CD14-positive monocyte (primary cell): ENCODE data around the gene MIGA1. TPM values are rescaled to one million over a fixed set of nuclear protein-coding genes. Genes with fewer than 3 reads are reported as not detected.
"Not testable (repeated sequence)": the region's sequence is repeated elsewhere in the genome, so short reads cannot be mapped to it uniquely, and the experiment has no call there.

Experiments used
- DNase-seq, 3 donors: peaks; one replicate each; pipeline ENCODE4 v3.0.0-alpha.2; 2011 to 2022
- H2AFZ ChIP-seq: 2 replicates; pipeline ENCODE4 v1.6.0; 2012; ENCODE audit warnings: mild to moderate bottlenecking, low read depth, low read length, inconsistent platforms; ENCODE audit not compliant: insufficient read depth, poor library complexity, severe bottlenecking
- H3K27ac ChIP-seq, 2 donors: 1 replicate in 1 of 2; 2 replicates in 1 of 2; pipeline ENCODE4 v1.5.1; 2012 to 2013; ENCODE audit warnings: low read length in 2 of 2, control low read depth in 1 of 2, inconsistent platforms in 1 of 2, low read depth in 1 of 2, mild to moderate bottlenecking in 1 of 2
- H3K27me3 ChIP-seq, 2 donors: one replicate each; pipeline versions ENCODE4 v1.6.0 to v1.6.1; 2011 to 2013; ENCODE audit warnings: low read length in 2 of 2; ENCODE audit not compliant: control insufficient read depth in 2 of 2, insufficient read depth in 2 of 2
- H3K36me3 ChIP-seq, 2 donors: replicated peaks in 1 of 2; 1 replicate in 1 of 2; 2 replicates in 1 of 2; pipeline versions ENCODE4 v1.5.1 to v1.6.1; 2012 to 2013; ENCODE audit warnings: low read length in 2 of 2, control low read depth in 1 of 2, inconsistent platforms in 1 of 2, mild to moderate bottlenecking in 1 of 2; ENCODE audit not compliant: insufficient read depth in 2 of 2, control insufficient read depth in 1 of 2
- H3K4me1 ChIP-seq, 2 donors: 1 replicate in 1 of 2; 2 replicates in 1 of 2; pipeline versions ENCODE4 v1.5.1 to v1.6.1; 2012 to 2013; ENCODE audit warnings: low read length in 2 of 2, control low read depth in 1 of 2, inconsistent platforms in 1 of 2, mild to moderate bottlenecking in 1 of 2, moderate library complexity in 1 of 2; ENCODE audit not compliant: insufficient read depth in 2 of 2, control insufficient read depth in 1 of 2
- H3K4me2 ChIP-seq: replicated peaks from 2 replicates; pipeline ENCODE3; 2012; ENCODE audit warnings: low read length, moderate library complexity, mild to moderate bottlenecking; ENCODE audit not compliant: poor library complexity, severe bottlenecking; ENCODE audit errors: extremely low read depth
- H3K4me3 ChIP-seq, 3 experiments: fragments of 200-600 bp in 1 of 3; sonication (generic) in 1 of 3; replicated peaks in 1 of 3; 1 replicate in 2 of 3; 2 replicates in 1 of 3; pipeline ENCODE4 v1.5.1; 2011 to 2013; ENCODE audit warnings: low read length in 3 of 3, mild to moderate bottlenecking in 3 of 3, control low read depth in 2 of 3, low read depth in 2 of 3, inconsistent platforms in 1 of 3, moderate library complexity in 1 of 3
- H3K79me2 ChIP-seq: 2 replicates; pipeline ENCODE4 v1.6.0; 2012; ENCODE audit warnings: mild to moderate bottlenecking, control low read depth, inconsistent platforms, low read length, moderate library complexity; ENCODE audit not compliant: insufficient read depth
- H3K9ac ChIP-seq: 2 replicates; pipeline ENCODE4 v1.6.0; 2017; ENCODE audit warnings: low read length, mild to moderate bottlenecking; ENCODE audit not compliant: insufficient read depth, poor library complexity, severe bottlenecking
- H3K9me3 ChIP-seq, 2 donors: replicated peaks in 1 of 2; 1 replicate in 1 of 2; 2 replicates in 1 of 2; pipeline versions ENCODE4 v1.5.1 to v1.6.1; 2012 to 2013; ENCODE audit warnings: low read length in 2 of 2, control low read depth in 1 of 2; ENCODE audit not compliant: control insufficient read depth in 1 of 2, insufficient read depth in 1 of 2
- H4K20me1 ChIP-seq: 2 replicates; pipeline ENCODE4 v1.6.0; 2012; ENCODE audit warnings: mild to moderate bottlenecking, low read length, control low read depth, moderate library complexity; ENCODE audit not compliant: insufficient read depth
- H3K27ac Mint-ChIP-seq, 7 donors: one replicate each; pipeline ENCODE4 v1.8.0; 2020; ENCODE audit warnings: mild to moderate bottlenecking in 7 of 7, mixed read lengths in 7 of 7, moderate library complexity in 6 of 7, inconsistent platforms in 2 of 7
- H3K27me3 Mint-ChIP-seq, 3 donors: one replicate each; pipeline ENCODE4 v1.8.0; 2021 to 2022; ENCODE audit warnings: low read depth in 3 of 3, mild to moderate bottlenecking in 3 of 3, mixed read lengths in 3 of 3, moderate library complexity in 3 of 3, inconsistent platforms in 1 of 3
- H3K36me3 Mint-ChIP-seq, 2 donors: one replicate each; pipeline ENCODE4 v1.8.0; 2020; ENCODE audit warnings: mixed read lengths in 2 of 2, inconsistent platforms in 1 of 2, mild to moderate bottlenecking in 1 of 2
- H3K4me1 Mint-ChIP-seq: one replicate; pipeline ENCODE4 v1.8.0; 2020; ENCODE audit warnings: mild to moderate bottlenecking, mixed read lengths
- H3K4me3 Mint-ChIP-seq, 2 donors: one replicate each; pipeline ENCODE4 v1.8.0; 2020; ENCODE audit warnings: mild to moderate bottlenecking in 2 of 2, mixed read lengths in 2 of 2, moderate library complexity in 1 of 2
- H3K9me3 Mint-ChIP-seq, 7 donors: one replicate each; pipeline ENCODE4 v1.8.0; 2020 to 2022; ENCODE audit warnings: mixed read lengths in 7 of 7, mild to moderate bottlenecking in 6 of 7, moderate library complexity in 6 of 7, inconsistent platforms in 2 of 7
- CTCF ChIP-seq: fragments of 200-600 bp; IDR thresholded peaks from one replicate; pipeline ENCODE4 v1.8.0; 2022; ENCODE audit warnings: antibody characterized with exemption, mild to moderate bottlenecking
- WGBS: methylation state at CpG from one replicate; pipeline ENCODE4 v1.1.5; 2013; ENCODE audit warnings: missing lambda C conversion rate; ENCODE audit not compliant: insufficient coverage; 5-methylcytosine and 5-hydroxymethylcytosine counted together
- intact Hi-C, 2 donors: fragments of 100-400 bp; cut with micrococcal nuclease; formaldehyde crosslinking; loops; one replicate each; pipeline versions ENCODE4 v1.15.0 to v1.15.1; 2023
- polyA plus RNA-seq, 3 donors: library from polyadenylated mRNA; depleted of rRNA in 1 of 3; unstranded in 2 of 3; stranded (reverse) in 1 of 3; fragments of 300-500 nt in 2 of 3; fragments of >200 nt in 1 of 3; fragmentation: Illumina TruSeq in 2 of 3; gene quantifications; 1 replicate in 2 of 3; 2 replicates in 1 of 3; pipeline ENCODE4 v1.2.3, GENCODE V29; 2012 to 2021

Gene MIGA1
- polyA plus RNA-seq, 3 donors: 5.0 to 7.2 (median 6.5) TPM

- DNase-seq: no peak
- Mint-ChIP-seq H3K4me1 (peaks cover 12% of the 10 kb centered on the region), H3K27ac (no peak overlapping the region), H3K36me3 (no peaks in the 10 kb centered on the region), H3K4me3 (no peak overlapping the region), H3K27me3 (no peaks in the 10 kb centered on the region), H3K9me3 (peaks cover 0 to 1% (median 0%) of the 10 kb centered on the region in 7 donors)
- Histone ChIP-seq H4K20me1 (no peaks in the 10 kb centered on the region), H2AFZ (no peak overlapping the region), H3K9ac (no peak overlapping the region), H3K27me3 (no peaks in the 10 kb centered on the region), H3K4me2 (no peak overlapping the region), H3K36me3 (no peaks in the 10 kb centered on the region), H3K9me3 (no peaks in the 10 kb centered on the region), H3K27ac (no peak overlapping the region), H3K4me3 (no peak overlapping the region), H3K79me2 (no peaks in the 10 kb centered on the region), H3K4me1 (peaks cover 9% of the 10 kb centered on the region in 2 donors)
- intact Hi-C loops: no loop called here
- WGBS: 100% methylated on average over 2 of the region's 4 CpGs
- TF ChIP-seq CTCF: no peak
These were observed 130.7 kb downstream of the MIGA1 start for GRCh38 chr1:77910116-77910515.

DNA sequence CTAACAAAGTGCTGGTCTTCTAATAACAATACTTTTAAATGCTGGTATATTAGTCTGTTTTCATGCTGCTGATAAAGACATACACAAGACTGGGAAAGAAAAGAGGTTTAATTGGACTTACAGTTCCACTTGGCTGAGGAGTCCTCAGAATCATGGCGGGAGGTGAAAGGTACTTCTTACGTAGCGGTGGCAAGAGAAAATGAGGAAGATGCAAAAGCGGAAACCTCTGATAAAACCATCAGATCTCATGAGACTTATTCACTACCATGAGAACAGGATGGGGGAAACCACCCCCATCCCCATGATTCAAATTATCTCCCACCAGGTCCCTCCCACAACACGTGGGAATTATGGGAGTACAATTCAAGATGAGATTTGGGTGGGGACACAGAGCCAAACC, 139.5 kb downstream of the MIGA1 start:
- H3K4me3 ChIP-seq, H3K4me2 ChIP-seq, H3K9me3 Mint-ChIP-seq, H3K27me3 Mint-ChIP-seq, H3K79me2 ChIP-seq, H3K4me3 Mint-ChIP-seq, H4K20me1 ChIP-seq, H3K27me3 ChIP-seq, H3K36me3 ChIP-seq, H3K27ac ChIP-seq, H3K36me3 Mint-ChIP-seq, DNase-seq, H3K27ac Mint-ChIP-seq, H3K9me3 ChIP-seq, H3K4me1 ChIP-seq, H3K9ac ChIP-seq, intact Hi-C loops, H2AFZ ChIP-seq: not testable (repeated sequence)
- H3K4me1 Mint-ChIP-seq: peaks cover 16% of the 10 kb centered on the region
- no CpG with 5 or more reads among the region's 5 CpGs for WGBS
